MM.1S (cell line): ENCODE data around the gene TRIP4.

ENCODE experiments used
- EZH2 ChIP-seq: fragments of 300-600 bp; sonication (generic); optimal IDR thresholded peaks from 2 replicates; pipeline ENCODE3; 2017; ENCODE audit warnings: low read depth, mild to moderate bottlenecking, antibody characterized with exemption, low read length, mixed read lengths
- TF ChIP-seq, protein P1 (sequence below): fragments of 300-600 bp; sonication (generic); IDR thresholded peaks from 2 replicates; pipeline ENCODE4 v1.5.1; 2016; ENCODE audit warnings: antibody characterized with exemption, low read length, mixed read lengths

- no peak for TF ChIP-seq EZH2
- TF ChIP-seq, protein P1, sequence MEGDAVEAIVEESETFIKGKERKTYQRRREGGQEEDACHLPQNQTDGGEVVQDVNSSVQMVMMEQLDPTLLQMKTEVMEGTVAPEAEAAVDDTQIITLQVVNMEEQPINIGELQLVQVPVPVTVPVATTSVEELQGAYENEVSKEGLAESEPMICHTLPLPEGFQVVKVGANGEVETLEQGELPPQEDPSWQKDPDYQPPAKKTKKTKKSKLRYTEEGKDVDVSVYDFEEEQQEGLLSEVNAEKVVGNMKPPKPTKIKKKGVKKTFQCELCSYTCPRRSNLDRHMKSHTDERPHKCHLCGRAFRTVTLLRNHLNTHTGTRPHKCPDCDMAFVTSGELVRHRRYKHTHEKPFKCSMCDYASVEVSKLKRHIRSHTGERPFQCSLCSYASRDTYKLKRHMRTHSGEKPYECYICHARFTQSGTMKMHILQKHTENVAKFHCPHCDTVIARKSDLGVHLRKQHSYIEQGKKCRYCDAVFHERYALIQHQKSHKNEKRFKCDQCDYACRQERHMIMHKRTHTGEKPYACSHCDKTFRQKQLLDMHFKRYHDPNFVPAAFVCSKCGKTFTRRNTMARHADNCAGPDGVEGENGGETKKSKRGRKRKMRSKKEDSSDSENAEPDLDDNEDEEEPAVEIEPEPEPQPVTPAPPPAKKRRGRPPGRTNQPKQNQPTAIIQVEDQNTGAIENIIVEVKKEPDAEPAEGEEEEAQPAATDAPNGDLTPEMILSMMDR, result no peak
Measured at GRCh38 chr15:64361259-64361658, 26.4 kb upstream of the TRIP4 start.
